Astrocyte of the hippocampus (primary cell): ENCODE data around the gene TSC22D3.
A peak's percentile ranks its signal among the peaks of the same experiment; 100 is the strongest.
"Not testable (repeated sequence)": the region's sequence is repeated elsewhere in the genome, so short reads cannot be mapped to it uniquely, and the experiment has no call there.

Experiments
- DNase-seq: peaks from one replicate; pipeline ENCODE4 v3.0.0; 2011; ENCODE audit warnings: low read depth, low spot score

The TSC22D3 gene

DNA sequence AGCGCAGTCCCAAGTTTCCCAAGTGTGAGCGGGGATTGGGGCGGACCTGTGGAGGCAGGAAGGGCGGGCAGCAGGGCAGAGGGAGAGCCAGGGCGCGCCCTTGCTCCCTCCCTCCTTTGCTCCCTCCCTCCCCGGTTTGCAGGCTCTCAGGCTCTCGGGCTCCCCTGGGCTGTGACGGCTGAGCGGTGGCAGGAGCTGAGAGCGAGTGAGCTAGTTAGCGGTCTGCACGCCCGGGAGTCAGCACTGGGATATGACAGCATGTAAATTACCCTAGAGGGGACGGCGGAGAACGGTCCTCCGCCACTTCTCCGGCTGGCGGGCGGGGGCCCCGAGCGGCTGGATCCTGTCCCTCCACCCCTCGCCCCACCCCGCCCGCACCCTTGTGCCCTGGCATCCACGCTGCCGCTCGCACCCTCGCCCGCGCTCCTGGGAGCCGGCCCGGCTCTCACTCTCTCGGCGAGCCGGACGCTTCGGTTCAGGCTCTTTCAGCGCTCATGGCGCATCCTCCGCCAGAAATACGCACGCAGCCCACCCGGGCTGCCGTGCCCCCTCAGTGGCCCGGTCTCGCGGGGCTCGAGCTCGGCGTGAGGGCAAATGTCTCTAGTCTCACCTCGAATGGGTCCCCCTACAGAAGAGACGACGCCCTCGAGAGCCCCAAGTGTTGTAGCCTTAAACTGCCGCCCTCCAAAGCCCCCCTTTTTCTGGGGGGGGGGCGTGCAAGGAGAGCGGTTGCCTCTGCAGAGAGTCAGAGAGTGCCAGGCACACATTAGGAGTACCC, at the start of gene TSC22D3:
TSS of gene TSC22D3 (minus strand) at position 54 of the 778 bp plus-strand sequence. CDS start 368 bp downstream, outside the sequence.
- DNase-seq = peak; percentile 81

GRCh38 chrX:107823456-107823855, 47.9 kb upstream of the TSC22D3 start:
- peak; percentile 41 for DNase-seq

GRCh38 chrX:107823042-107823441, 47.5 kb upstream of the TSC22D3 start:
- DNase-seq = no peak

GRCh38 chrX:107818900-107819521, 43.4 kb upstream of the TSC22D3 start:
- no peak for DNase-seq

- DNase-seq = not testable (repeated sequence)
Measured at GRCh38 chrX:107810053-107810452, 34.5 kb upstream of the TSC22D3 start.

DNA sequence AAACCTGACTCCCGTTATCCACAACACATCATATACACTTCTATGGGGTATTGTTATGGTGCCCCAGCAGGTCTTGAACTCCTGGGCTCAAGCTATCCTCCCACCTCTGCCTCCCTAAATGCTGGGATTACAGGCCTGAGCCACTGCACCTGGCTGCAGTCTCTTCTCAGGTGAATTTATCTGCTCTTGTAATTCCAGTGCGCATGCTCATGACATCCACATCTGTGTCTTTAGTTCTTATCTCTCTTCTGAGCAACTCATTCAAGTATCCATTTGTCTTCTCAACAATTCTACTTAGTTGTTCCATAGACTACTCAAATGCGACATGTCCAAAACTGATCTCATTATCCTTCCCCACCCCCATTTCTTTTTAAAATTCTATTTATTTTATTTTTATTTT, 29.6 kb upstream of the TSC22D3 start:
- DNase-seq = no peak

DNA sequence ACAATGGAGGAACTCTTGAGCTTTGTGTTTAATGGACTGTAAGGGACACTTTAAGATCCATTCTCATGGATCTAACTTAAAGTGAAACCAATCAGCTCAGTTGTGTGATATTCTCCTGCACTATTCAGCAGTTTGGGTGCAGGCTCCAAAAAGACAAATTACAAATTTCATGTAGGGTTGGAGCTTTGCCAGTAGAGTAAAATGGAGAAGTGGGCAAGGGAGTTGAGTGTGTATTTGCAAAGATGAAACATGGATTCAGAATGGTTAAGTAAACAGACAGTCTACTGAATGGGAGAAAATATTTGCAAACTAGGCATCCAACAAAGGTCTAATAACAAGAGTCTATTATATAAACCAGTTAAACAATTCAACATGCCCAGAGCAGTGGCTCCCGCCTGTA, 28.8 kb upstream of the TSC22D3 start:
- DNase-seq = no peak

GRCh38 chrX:107787827-107788226, 12.2 kb upstream of the TSC22D3 start:
- DNase-seq = no peak

- DNase-seq = no peak
Measured at GRCh38 chrX:107780525-107780924, 4.9 kb upstream of the TSC22D3 start.

- no peak for DNase-seq
Measured at GRCh38 chrX:107777536-107777832, 1.9 kb upstream of the TSC22D3 start, which contains the start of gene NCBP2L. Gene NCBP2L, plus strand, starts transcription at chrX:107777733. Its CDS starts 16,488 bp downstream, at chrX:107794221.

DNA sequence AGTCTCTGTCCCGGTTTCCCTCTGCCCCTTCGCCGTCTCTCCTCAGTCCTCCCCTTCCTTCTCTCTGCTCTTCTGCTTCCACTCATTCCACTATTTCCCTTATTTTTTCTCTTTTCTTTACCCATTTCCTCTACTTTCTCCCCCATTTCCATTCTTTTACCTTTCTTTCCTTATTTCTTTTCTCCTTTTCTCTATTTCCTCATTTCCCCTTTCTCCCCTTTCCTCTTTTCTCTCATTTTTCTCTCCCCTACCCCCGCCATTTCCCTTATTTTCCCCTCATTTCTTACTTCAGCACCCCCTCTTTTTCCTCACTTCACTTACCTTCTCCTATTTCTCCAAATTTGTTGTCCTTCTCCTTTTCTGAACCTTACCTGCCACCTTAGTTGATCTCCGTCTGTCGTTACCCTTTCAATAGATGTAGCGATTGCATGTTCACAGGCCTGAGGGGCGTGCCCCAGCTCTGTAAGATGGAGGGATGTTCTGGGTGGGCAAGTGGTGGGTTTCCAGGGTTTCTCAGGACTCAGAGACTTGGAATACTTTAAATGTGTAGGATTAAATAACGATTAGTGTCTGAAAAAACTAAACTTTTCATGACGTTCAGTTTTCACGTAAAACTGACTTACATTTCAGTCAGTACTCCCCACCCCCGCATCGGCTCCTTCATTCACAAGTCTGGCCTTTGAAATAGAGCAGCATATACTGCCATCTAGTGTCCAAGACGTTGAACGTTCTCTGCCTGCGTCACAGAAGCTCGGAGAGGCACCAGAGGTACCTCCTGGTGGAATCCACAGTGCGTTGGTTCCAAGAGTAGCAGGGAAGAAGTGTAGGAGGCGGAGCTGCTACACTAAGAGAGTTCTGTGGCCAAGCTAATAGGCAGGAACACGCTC, 1.3 kb upstream of the TSC22D3 start:
- DNase-seq = peak; percentile 91

DNA sequence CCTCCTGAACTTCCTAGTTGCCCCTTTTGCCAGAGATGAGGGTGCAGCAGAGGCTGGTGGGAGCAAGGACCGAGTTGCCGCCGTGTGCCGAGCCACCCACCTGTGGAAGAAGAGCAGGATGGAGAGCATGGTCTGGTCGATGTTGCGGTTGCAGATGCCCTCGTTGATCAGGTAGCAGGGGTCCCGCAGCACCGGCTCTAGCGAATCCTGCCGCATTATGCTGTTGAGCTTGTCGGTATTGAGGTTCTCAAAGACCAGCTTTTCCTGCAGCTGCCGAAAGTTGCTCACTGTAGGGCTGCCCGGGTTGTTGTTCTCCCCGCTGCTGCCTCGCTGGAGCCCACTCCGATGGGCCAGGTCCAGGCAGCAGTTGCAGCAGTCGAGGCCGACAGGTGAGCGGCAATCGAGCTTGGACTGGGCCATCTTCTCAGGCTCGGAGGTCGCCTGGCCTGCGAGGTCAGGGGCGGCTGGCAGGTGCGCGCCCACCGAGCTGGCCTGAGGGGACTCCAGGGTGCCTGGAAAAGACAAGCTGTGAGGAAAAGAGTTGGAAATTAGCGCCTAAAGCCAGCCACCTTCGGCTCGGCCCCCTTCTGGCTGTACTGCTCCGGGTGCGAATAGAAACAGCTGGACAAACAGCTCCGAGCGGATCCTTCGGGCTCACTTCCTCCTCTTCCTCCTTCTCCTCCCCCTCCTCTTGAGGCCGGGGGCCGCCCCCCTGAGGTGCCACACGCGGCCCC, 420 bp downstream of the TSC22D3 start:
- DNase-seq = peak; percentile 12

DNA sequence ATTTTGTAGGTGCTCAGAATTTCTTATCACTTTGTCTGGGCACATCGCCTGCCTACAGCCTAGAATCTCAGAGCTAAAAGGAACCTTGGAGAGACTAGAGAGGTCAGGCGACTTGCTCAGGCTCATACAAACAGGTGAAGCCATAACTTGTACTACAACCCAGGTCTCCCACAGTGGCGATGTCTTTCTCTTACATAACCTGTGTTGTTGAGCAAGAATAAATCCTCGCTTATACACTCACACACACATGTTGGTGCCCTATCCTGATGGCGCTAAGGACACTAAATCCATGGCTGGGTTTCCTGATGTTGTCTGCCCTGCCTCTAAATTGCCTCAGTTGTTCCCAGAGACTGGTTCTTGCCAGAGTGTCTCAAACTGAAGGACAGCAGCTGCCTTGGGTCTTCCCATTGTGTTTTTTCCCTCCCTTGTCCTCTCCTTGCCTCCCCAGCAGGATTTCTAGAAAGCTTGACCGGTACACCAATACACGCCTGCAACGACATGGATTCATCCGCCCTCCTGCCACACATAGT, 1.6 kb downstream of the TSC22D3 start:
- no peak for DNase-seq

GRCh38 chrX:107773206-107773605, 2.4 kb downstream of the TSC22D3 start:
- peak; percentile 13 for DNase-seq

- DNase-seq = peak; percentile 57
Measured at GRCh38 chrX:107769581-107770317, 5.8 kb downstream of the TSC22D3 start.

DNA sequence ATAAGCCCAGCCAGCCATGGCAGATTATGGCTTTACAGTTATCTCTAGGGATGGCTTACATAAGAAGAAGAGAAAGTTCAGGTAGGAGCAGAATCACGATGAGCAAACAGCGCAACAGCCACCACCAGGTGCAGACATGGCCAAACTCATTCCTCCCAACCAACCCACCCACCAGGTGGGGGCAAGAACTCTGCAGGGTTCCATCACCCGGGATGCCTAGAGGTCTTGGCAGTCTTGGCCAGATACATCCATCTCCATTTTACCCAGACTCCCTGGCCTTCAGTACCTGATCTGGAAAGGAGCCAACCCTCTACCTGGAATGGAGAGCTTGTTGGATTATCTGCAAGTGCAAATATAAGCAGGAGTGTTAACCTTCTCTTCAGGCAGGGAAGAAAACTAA, 7.5 kb downstream of the TSC22D3 start:
- DNase-seq = no peak

GRCh38 chrX:107766470-107767150, 9.0 kb downstream of the TSC22D3 start:
- DNase-seq = peak; percentile 30

DNA sequence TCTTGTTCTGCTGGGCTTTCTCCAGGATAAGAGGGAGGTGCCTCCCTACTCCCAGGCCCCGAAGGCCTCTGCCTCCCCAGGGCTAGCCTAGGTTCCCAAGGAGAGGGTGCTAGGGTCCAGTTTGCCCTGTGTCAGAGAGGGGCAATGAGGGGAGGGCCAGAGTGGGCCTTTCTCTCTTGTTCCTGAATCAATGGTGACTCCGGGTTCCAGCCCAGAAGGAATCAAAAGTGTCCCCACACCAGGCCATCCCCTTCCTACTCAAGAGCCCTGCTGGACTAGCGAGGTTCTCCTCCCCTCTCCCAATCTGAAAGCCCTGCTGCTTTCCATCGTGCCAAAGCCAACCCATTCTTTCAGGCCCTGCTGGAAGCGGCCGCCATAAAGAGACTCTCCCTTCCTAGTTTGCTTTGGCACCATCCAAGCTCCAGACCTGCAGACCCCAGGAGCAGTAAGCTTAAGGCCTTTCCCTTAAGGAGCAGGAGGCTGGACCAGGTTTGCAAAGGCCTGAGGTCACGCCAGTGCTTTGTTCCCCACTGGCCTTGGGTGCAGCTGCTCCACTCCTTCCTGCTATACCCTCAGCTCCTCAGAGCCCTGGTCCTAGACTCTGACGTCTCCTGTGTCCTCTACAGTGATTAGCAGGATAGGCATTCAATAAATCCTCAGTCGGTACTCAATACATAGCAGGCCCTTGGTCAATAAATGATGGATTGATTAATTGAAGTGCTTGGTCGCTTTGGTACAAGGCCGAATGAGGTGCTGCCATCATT, 10.6 kb downstream of the TSC22D3 start:
- DNase-seq = no peak

GRCh38 chrX:107763647-107764046, 11.9 kb downstream of the TSC22D3 start:
- DNase-seq = no peak
